Transverse colon (tissue), 4 donors: ENCODE data around the gene HSPA14. TPM values are rescaled to one million over a fixed set of nuclear protein-coding genes. Genes with fewer than 3 reads are reported as not detected.
"Not testable (repeated sequence)": the region's sequence is repeated elsewhere in the genome, so short reads cannot be mapped to it uniquely, and the experiment has no call there.

Experiments
- DNase-seq: peaks from one replicate; pipeline ENCODE4 v3.0.0-alpha.2; 2019
- H3K27ac ChIP-seq, 4 donors: fragments of 200-600 bp; sonication (generic); 2 replicates each; pipeline ENCODE4 v1.5.1; 2016 to 2018; ENCODE audit warnings: inconsistent platforms in 4 of 4
- H3K27me3 ChIP-seq: fragments of 200-600 bp; sonication (generic); 2 replicates; pipeline ENCODE4 v1.5.1; 2017; ENCODE audit warnings: inconsistent platforms
- H3K36me3 ChIP-seq, 4 donors: fragments of 200-600 bp; sonication (generic); 2 replicates each; pipeline ENCODE4 v1.5.1; 2017 to 2019; ENCODE audit warnings: inconsistent platforms in 4 of 4
- H3K4me1 ChIP-seq, 4 donors: fragments of 200-600 bp; sonication (generic); 2 replicates each; pipeline ENCODE4 v1.5.1; 2017 to 2020; ENCODE audit warnings: inconsistent platforms in 4 of 4
- H3K4me3 ChIP-seq, 4 donors: fragments of 200-600 bp; sonication (generic); 1 replicate in 1 of 4; 2 replicates in 3 of 4; pipeline versions ENCODE4 v1.5.1 to v1.6.1; 2017 to 2019; ENCODE audit warnings: inconsistent platforms in 4 of 4
- H3K9me3 ChIP-seq, 2 donors: fragments of 200-600 bp; sonication (generic); 2 replicates each; pipeline ENCODE4 v1.5.1; 2017 to 2019; ENCODE audit warnings: inconsistent platforms in 2 of 2
- CTCF ChIP-seq, 5 experiments: fragments of 200-600 bp in 3 of 5; fragments of 450-650 bp in 2 of 5; sonication (generic) in 3 of 5; IDR thresholded peaks; 1 replicate in 2 of 5; 2 replicates in 3 of 5; pipeline ENCODE4 v1.5.1; 2016 to 2017; ENCODE audit warnings: antibody characterized with exemption in 5 of 5, inconsistent platforms in 3 of 5, mild to moderate bottlenecking in 2 of 5, moderate library complexity in 1 of 5
- EP300 ChIP-seq: sonication (generic); formaldehyde crosslinking; IDR thresholded peaks from one replicate; pipeline ENCODE4 v1.6.1; 2017; ENCODE audit warnings: antibody characterized with exemption, low read depth
- POLR2A ChIP-seq: fragments of 450-650 bp; IDR thresholded peaks from one replicate; pipeline ENCODE4 v1.6.1; 2016; ENCODE audit warnings: antibody characterized with exemption, mild to moderate bottlenecking, moderate library complexity
- POLR2AphosphoS5 ChIP-seq, 3 donors: sonication (generic); formaldehyde crosslinking; IDR thresholded peaks; one replicate each; pipeline ENCODE4 v1.6.1; 2016; ENCODE audit warnings: antibody characterized with exemption in 3 of 3
- WGBS, 2 donors: methylation state at CpG; one replicate each; pipeline ENCODE4 v1.1.5; 2018; ENCODE audit warnings: low coverage in 1 of 2; 5-methylcytosine and 5-hydroxymethylcytosine counted together
- in situ Hi-C, 4 donors: fragments of 200-750 bp; cut with MboI; loops; one replicate each; pipeline versions ENCODE4 v1.15.0 to v1.15.1; 2017; ENCODE audit warnings: low sequenced_read_pairs in 3 of 4, low pct_ligation_motif_present in 1 of 4, low pct_unique_long_range_greater_than_20kb in 1 of 4
- intact Hi-C: fragments of 100-400 bp; cut with DNase I; formaldehyde crosslinking; loops from one replicate; pipeline ENCODE4 v1.15.1; 2023; ENCODE audit warnings: low total_unique reads
- total RNA-seq, 4 donors: library from RNA; depleted of rRNA; stranded (reverse); fragments of >200 nt; gene quantifications; one replicate each; pipeline ENCODE4 v1.1.0, GENCODE V29; 2016

HSPA14 gene
- total RNA-seq, 4 donors from 2014 or later: 6.7 to 15.4 (median 8.7) TPM

- no peak for TF ChIP-seq EP300
- TF ChIP-seq CTCF (IDR thresholded peaks at IDR 0.05): no peak
- TF ChIP-seq POLR2AphosphoS5 (IDR thresholded peaks at IDR 0.05): no peak
- no peak for TF ChIP-seq POLR2A
- in situ Hi-C loops (no loop called here), intact Hi-C loops (no loop called here)
- H3K27me3 ChIP-seq: no peaks in the 10 kb centered on the region
- no peak for DNase-seq
- no peaks in the 10 kb centered on the region for H3K9me3 ChIP-seq
- H3K36me3 ChIP-seq: peaks cover 0 to 25% (median 9%) of the 10 kb centered on the region in 4 donors
- no peak overlapping the region for H3K27ac ChIP-seq
- no peak overlapping the region for H3K4me3 ChIP-seq
- no peaks in the 10 kb centered on the region for H3K4me1 ChIP-seq
- WGBS, 2 donors: 82% methylated on average over 2 of the region's 2 CpGs
These were observed 67.8 kb downstream of the HSPA14 start for GRCh38 chr10:14905890-14906289.

- WGBS, 2 donors: 97 to 100% methylated on average over 1 to 2 of the region's 2 CpGs
- Histone ChIP-seq H3K4me3 (no peak overlapping the region), H3K36me3 (peaks cover 0 to 32% (median 11%) of the 10 kb centered on the region in 4 donors), H3K9me3 (no peaks in the 10 kb centered on the region), H3K27ac (no peak overlapping the region), H3K27me3 (no peaks in the 10 kb centered on the region), H3K4me1 (no peaks in the 10 kb centered on the region)
- in situ Hi-C loops: no loop called here
- TF ChIP-seq POLR2AphosphoS5 (IDR thresholded peaks at IDR 0.05) (no peak), EP300 (no peak), CTCF (IDR thresholded peaks at IDR 0.05) (no peak), POLR2A (no peak)
- no peak for DNase-seq
- intact Hi-C loops: no loop called here
These were observed 68.7 kb downstream of the HSPA14 start for GRCh38 chr10:14906765-14907164.

GRCh38 chr10:14907591-14907990 is 69.5 kb downstream of the HSPA14 start:
- H3K27ac ChIP-seq, intact Hi-C loops, in situ Hi-C loops, H3K4me1 ChIP-seq, H3K4me3 ChIP-seq, H3K9me3 ChIP-seq, H3K27me3 ChIP-seq, DNase-seq: not testable (repeated sequence)
- H3K36me3 ChIP-seq: peaks cover 0 to 39% (median 11%) of the 10 kb centered on the region in 4 donors
- 97 to 100% methylated on average over 3 to 4 of the region's 4 CpGs for WGBS, 2 donors

GRCh38 chr10:14909101-14909500 is 71.0 kb downstream of the HSPA14 start:
- H3K9me3 ChIP-seq: no peaks in the 10 kb centered on the region
- in situ Hi-C loops: no loop called here
- no peaks in the 10 kb centered on the region for H3K4me1 ChIP-seq
- no peak overlapping the region for H3K4me3 ChIP-seq
- H3K36me3 ChIP-seq: peaks cover 0 to 53% (median 13%) of the 10 kb centered on the region in 4 donors
- intact Hi-C loops: no loop called here
- H3K27me3 ChIP-seq: no peaks in the 10 kb centered on the region
- no peak overlapping the region for H3K27ac ChIP-seq
- WGBS, 2 donors: 74 to 88% methylated on average over 2 of the region's 2 CpGs
- DNase-seq: no peak
- TF ChIP-seq POLR2A (no peak), CTCF (IDR thresholded peaks at IDR 0.05) (no peak), POLR2AphosphoS5 (IDR thresholded peaks at IDR 0.05) (no peak), EP300 (no peak)

GRCh38 chr10:14910953-14911352 is 72.8 kb downstream of the HSPA14 start:
- Histone ChIP-seq H3K4me1 (no peaks in the 10 kb centered on the region), H3K36me3 (peaks cover 0 to 55% (median 16%) of the 10 kb centered on the region in 4 donors), H3K27ac (no peak overlapping the region), H3K9me3 (no peaks in the 10 kb centered on the region), H3K4me3 (no peak overlapping the region), H3K27me3 (no peaks in the 10 kb centered on the region)
- WGBS, 2 donors: 82 to 96% methylated on average over 2 to 4 of the region's 4 CpGs
- intact Hi-C loops (no loop called here), in situ Hi-C loops (no loop called here)
- TF ChIP-seq EP300 (no peak), CTCF (IDR thresholded peaks at IDR 0.05) (no peak), POLR2AphosphoS5 (IDR thresholded peaks at IDR 0.05) (no peak)
- no peak for DNase-seq
